Caki2 (cell line): ENCODE results near the gene CD34. TPM values are rescaled to one million over a fixed set of nuclear protein-coding genes. Genes with fewer than 3 reads are reported as not detected.
"Not testable (repeated sequence)": the region's sequence is repeated elsewhere in the genome, so short reads cannot be mapped to it uniquely, and the experiment has no call there.

ENCODE experiments used
- DNase-seq: peaks from one replicate; pipeline ENCODE4 v3.0.0-alpha.2; 2015; ENCODE audit warnings: low read depth
- in situ Hi-C: cut with HindIII; loops from 2 replicates; pipeline ENCODE4 v1.10.0; 2016; ENCODE audit warnings: low sequenced_read_pairs, low pct_unique_long_range_greater_than_20kb, mixed read lengths
- total RNA-seq: library from RNA; depleted of rRNA; stranded (reverse); fragments of >200 nt; shearing (Covaris generic); gene quantifications from 2 replicates; pipeline ENCODE4 v1.2.3, GENCODE V29; 2014; ENCODE audit warnings: low replicate concordance; rRNA removed

CD34 gene, protein sequence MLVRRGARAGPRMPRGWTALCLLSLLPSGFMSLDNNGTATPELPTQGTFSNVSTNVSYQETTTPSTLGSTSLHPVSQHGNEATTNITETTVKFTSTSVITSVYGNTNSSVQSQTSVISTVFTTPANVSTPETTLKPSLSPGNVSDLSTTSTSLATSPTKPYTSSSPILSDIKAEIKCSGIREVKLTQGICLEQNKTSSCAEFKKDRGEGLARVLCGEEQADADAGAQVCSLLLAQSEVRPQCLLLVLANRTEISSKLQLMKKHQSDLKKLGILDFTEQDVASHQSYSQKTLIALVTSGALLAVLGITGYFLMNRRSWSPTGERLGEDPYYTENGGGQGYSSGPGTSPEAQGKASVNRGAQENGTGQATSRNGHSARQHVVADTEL
- not detected in 2 replicates for total RNA-seq

DNA sequence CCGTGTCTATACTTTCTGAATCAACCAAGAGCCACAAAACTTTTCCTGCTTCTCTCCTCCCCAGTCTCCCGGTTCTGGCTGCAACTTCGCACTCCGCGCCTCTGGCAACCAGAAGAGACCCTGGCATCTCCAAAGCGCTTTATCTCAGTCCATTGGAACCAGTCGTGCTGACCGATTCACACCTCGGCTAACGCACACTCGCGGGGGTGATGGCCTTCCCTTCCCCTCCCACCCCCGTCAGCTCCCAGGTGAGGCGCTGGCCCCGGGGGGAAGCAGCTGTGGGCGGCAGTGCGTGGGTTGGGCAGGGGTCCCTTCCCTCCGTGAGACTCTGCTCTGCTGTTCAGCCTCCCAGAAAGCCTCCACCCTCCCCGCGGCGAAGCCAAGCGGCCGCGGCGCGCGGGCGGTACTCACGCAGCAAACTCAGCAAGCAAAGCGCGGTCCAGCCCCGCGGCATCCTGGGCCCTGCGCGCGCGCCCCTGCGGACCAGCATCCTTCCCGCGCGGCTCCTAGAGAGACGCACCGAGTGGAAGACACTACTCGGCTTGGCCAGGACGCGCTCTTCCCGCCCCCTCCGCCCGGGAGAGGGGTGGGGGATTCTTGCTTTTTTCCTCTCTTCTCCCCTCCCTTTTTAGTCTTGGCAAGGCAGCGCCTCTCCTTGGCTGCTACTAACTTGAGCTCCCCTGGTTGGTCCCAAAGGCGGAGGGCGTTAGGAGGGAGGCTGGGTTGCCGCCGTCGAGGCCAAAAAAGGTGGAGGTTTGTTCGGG, at the start of gene CD34:
TSS of gene CD34 (minus strand) at position 535 of the 764 bp plus-strand sequence. CDS start at position 490, 45 bp downstream.
- in situ Hi-C loops = no loop called here
- DNase-seq = no peak

DNA sequence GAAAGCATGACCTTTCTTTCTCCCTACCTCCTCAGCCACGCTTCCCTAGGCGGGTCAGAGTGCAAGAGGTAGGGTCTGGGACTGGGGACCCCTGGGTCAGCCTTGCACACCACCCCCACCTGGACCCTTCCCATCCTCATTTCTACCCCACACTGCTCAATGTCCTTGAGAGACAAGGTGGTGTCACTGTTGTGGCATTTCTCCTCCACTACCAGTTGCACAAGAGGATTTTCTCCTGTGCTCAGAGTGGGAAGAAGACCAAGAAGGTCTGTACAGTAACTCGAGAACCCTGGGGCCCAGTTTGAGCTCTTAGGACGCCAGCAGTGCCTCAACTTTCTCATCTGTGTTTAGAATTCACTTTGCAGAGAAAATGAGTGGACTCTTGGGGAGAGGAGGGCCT, 49.4 kb upstream of the CD34 start:
- DNase-seq = no peak
- in situ Hi-C loops = no loop called here

DNA sequence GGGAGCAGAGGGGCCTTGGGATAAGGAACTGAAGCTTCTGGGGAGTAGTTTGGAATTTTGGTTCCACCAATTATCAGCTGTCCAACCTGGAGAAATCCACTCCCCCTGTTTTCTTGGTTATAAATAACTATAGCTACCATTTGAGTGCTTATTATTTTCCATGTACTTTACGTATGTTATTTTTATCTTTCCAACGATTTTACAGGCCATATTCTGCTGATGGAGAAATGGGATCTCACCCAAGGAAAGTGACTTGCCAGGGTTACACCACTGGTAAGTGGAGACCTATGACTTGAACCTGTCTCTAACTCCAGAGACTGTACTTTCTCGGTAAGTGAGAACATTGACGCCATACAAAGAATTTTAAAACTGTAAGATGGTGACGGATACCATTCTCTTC, 49.0 kb upstream of the CD34 start:
- in situ Hi-C loops = no loop called here
- no peak for DNase-seq

DNA sequence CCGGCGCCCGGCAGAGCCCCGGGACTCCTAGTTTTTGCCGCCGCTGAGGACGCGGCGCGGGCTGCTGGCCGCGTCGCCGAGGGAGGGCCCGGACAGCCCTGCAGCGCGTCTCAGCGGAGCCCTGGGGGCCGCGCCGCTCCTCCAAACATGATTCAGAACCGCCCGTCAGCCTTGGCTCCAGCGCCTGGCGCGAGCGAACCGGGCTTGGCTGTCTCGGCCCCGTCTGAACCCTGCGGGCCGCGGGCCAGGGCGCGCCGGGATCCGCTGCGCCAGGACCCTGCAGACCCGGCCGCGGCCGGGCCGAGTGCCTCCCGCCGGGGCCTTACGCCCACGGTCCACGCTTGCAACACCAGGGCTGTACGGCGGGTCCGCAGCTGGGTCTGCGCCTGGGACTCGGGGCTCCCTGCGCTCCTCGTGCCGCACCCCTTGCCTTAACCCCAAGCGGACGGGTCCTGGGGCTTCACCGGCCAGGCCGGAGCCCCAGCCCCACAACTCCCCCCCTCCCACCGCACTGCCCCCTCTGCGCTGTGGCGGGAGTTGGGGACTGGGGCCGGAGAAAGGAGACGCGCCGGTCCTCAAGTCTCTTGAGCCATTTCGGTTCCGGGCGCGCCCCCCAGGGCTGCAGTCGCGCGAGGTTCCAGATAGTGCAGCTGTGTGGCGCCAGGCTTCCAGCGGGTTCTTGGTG, 48.4 kb upstream of the CD34 start:
- in situ Hi-C loops = no loop called here
- no peak for DNase-seq

DNA sequence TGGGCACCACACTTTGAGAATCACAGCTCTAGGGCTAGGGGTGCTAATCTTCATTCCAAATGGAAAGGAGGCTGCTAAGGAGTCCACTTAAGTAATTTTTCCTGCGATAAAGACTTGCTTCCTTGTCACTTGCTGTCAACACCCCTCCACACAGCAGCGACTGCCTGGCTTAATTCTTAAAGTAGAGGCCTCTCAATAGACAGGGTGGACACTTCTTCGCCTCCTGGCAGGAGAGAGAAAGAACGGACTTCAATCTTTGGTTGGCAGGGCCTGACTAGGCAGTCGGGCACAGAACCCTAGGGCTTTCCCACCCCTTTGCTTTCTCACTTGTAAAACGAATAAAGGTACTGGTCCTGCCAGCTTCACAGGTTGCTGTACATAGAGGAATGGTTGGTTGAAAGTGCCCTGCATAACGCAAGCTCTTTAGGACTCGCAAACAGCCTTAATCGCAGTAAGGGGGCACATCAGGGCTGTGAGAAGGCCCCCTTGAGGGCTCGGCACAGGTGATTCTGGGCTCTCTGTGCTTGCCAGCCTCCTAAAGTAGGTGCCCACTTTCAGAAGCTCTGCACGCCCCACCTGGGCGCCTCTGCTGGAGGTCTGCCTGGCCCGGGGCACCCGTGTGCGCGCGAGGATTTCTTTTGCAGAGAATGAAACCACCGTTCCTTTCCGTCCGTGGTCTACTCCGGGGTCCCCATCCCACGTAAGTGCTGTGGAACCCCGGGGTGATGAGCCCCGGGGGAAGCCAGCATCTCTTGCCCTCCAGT, 47.6 kb upstream of the CD34 start:
- DNase-seq = no peak
- in situ Hi-C loops = no loop called here

DNA sequence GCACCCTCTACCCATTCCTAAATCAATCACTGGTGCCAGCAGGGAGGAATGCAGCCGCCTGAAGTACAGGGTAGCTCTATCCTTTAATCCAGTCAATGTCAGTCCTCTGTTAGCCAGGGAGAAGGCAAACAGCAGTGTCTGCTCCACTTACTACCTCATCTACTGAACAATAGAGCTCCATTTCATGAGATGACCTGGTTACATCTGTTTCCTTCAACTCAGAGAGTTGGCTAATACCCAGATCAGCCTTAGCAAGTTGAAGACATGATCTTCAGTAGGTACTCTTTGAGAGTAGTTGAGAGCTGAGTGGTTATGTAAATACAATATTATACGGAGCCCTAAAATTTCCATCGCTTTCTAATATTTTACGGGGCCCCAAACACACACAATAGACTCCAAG, 46.1 kb upstream of the CD34 start:
- in situ Hi-C loops = no loop called here
- DNase-seq = no peak

DNA sequence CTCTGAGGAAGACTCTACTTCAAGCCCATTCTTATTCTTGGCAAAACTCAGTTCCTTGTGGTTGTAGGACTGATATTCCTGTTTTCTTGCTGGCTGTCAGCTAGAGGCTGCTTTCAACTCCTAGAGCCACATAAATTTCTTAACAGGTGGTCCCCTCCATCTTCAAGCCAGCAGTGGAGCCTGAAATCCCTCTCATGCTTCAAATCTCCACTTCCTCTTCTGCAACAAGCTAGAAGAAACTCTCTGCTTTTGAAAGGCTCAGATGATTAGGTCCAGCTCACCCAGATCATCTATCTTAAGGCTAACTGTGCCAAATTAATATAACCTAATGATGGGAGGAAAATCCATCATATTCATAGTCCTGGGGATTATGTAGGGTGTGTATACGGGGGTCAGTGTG, 43.2 kb upstream of the CD34 start:
- no peak for DNase-seq
- in situ Hi-C loops = no loop called here

DNA sequence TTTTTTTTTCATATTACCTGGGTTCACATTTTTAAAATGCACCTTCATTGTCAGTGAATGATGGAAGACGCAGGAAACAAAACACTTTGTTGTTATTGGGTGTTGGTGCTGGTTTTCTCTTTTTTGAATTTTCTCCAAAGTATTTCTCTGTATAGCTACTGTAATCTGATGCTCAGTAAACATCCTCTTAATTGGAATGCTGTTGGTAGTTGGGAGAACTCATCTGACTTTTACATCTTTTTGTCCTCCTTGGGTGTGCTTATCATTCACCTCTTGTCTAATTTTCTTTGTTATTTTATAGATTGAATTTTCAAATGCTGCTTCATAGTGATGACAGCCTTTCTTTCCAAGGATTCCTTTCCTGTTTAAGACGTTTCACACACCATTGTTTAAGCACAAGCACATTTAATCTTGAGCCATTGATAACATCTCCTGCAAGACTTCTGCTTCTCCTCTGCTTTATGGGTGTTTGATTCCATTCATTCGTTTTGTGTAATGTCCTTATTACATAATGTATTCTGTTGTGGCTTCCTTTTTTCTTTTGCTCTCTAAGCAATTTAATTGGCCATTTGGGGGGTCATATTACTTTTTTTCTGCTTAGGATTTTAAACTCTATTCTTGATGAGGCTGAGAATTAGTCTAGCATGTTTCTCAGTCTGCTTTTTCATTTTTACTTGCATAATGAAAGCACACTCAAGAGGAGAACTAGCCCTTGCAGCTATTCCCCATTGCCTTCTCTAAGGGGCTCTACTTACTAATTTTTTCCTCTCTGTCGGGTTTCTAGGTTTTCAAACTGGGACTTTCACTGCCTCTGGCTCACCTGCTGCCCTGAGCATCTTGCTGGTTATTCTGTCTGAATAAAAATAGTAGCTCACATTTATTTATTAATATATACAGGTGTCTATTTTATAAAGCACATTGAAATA, 42.0 kb upstream of the CD34 start:
- in situ Hi-C loops = no loop called here
- DNase-seq = no peak

DNA sequence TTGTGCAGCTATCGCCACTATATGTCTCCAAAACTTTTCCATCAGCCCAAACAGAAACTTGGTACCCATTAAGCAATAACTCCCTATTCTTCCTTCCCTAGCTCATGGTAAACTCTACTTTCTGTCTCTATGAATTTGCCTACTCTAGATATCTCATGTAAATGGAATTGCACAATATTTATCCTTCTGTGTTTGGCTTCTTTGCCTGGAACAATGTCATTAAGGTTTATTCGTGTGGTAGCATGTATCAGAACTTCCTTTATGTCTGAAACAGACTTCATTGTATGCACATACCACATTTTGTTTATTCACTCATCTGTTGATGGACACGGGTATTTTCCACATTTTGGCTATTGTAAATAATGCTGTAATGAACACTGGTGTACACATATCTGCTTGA, 40.7 kb upstream of the CD34 start:
- in situ Hi-C loops = no loop called here
- DNase-seq = no peak

DNA sequence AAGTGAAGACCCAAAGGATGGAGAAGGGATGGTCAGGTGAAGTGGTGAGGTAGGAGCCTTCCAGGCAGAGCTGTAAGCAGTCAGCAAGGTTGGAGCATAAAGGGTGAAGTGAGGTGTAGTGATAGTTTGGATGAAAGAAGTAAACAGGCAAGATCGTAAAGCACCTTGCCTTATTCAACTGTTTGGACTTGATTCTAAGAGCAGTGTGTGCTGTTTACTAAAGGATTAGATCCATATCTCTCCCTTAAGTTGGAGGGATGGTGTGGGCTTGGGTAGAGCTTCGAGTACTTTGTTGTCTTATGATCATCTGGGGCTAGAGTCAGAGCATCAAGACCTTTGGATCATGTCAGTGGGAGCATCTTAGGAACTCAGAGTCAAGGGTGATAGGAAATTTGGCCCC, 39.8 kb upstream of the CD34 start:
- DNase-seq = no peak
- in situ Hi-C loops = no loop called here

DNA sequence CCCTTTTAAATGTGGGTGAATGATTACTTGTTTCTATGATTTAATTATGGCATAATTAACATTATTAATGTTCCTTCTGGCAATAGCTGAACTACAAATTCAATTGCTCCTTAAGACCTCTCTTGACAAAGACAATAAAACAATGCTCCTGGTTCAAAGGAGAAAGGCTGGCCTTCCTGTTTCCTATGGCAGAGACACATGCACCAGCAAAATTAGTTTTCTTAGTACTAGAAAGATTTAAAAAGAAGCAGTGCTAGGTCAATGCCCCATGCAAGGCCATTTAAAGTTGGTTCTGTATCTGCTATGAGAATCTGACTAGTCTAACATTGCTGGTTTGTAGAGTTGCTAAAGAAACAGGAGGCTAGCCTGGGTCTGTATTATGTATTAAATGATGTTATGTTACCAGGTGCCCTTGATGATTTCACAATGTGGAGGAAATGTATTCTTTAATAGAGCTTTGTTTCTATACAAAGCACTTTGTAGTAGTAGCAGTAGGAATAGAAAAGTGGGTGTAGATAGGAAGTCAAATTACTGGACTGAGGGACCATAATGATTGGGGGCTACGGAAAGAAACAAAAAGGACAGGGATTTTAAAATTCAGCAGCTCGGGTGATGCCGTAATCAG, 38.8 kb upstream of the CD34 start:
- no peak for DNase-seq
- in situ Hi-C loops = no loop called here

DNA sequence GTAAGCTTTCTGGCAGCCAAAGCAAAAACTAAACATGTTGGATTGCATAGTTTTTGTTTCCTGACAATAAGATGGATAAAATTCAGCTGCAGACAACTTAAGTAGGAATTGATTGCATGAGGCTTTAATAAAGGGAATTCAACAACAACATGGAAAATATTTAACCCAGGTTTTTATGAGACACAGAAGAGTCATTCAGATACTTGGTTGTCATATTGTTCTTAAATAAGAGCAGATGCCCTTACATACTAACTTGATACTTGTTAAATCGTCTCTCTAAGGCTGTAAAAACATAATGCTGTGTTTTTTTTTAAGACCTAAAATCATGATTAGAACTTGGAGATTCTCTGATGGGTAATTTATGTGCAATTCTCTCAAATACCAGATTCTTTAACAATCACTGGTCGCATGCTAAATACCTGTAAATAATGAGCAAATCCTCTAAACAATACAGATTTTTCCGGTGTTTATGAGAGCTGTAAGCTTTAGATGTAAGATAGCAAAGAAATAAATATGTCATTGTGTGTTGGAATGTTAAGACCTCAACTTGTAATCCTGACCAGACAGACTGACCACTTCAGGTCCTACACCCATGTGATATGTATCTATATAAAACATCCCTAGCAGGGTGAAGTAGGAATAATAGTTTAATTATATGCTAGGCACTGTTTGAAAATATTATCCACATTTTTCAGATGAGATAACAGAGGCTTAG, 37.8 kb upstream of the CD34 start:
- no peak for DNase-seq
- in situ Hi-C loops = no loop called here

DNA sequence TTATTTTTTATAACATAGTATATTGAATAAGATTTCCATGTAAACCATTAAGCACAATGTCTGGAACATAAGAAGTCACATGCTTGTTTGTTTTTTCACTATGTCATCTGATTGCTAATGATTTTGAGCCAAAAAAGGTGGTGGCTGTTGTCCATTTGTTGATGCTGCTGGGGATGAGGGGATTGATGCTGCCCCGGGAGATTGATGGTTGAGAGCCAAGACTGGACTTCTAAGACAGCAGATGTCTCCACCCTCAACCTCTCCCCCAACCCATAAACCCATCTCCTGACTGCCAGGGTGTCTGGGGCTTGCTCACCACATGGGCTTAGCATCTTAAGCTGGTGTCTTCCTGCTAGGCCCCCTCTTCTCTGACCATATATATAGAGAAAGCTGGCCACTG, 35.8 kb upstream of the CD34 start:
- DNase-seq = no peak
- in situ Hi-C loops = no loop called here

DNA sequence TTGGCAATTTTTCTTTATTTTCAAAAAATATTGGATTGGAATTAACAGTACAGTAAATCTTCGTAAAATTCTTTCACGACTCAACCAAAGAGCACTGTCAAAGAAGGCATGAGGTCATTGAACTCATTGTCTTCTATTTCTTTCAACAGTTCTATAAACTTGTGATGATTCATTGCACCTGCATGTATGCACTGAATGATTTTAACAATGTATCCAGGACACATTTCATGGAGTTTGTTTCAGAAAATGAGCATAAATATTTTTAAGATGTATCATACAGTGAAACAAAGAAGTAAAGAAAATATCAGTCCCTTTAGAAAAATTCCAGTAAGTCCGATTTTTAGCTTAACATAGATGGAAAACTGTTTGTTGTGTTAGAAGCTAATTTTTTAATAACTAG, 33.6 kb upstream of the CD34 start:
- in situ Hi-C loops = no loop called here
- DNase-seq = no peak

DNA sequence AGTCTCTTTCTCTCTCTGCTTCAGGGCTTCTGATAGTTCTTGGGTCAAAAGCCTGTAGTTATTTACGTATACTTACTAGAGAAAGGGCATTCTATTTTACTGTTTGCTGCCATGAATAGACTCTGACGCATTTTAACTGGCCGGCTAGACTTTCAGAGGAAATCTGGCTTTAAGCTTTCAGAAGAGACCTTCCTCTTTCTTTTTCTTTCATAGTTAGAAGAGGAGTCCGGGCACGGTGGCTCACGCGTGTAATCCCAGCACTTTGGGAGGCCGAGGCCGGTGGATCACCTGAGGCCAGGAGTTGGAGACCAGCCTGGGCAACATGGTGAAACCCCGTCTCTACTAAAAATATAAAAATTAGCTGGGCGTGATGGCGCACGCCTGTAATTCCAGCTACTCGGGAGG, 31.4 kb upstream of the CD34 start:
- in situ Hi-C loops, DNase-seq: not testable (repeated sequence)

DNA sequence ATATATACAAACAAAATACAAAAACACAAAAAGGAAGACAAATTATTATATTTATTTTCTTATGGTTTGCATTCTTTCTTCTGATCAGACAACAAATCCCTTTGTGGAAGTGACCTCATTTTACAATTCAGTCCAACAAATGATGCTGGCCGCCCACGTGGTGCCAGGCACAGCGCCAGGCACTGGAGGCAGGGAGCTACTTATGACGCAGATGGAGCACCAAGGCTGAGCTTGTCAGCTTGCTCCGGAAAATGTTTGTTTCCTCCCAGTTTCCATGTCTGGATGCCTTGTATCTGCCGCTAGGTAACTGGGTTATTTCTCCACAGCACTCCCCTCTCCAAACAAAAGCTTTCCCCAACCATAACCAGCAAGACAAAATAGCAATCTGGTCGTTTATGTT, 30.7 kb upstream of the CD34 start:
- no peak for DNase-seq

DNA sequence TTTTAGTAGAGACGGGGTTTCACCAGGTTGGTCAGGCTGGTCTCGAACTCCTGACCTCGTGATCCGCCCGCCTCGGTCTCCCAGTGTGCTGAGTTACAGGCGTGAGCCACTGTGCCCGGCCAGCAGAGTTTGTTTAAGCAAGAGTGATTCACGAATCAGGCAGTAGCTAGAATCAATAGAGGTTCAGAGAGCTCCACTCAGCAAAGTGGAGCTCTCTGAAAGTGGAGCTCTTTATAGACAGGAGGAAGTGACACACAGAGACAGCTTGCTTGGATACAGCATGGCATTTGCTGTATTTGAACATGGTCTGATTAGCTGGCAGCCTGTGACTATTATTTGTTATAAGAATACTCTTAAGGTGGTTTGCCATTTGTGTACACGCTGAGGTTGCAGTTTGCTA, 27.1 kb upstream of the CD34 start:
- DNase-seq = peak; percentile 38
- in situ Hi-C loops = no loop called here

More for the DNA sequence above, 30.7 kb upstream of the CD34 start:
- in situ Hi-C loops = no loop called here
